Measurements from ENCODE around the gene APOL1.

DNA sequence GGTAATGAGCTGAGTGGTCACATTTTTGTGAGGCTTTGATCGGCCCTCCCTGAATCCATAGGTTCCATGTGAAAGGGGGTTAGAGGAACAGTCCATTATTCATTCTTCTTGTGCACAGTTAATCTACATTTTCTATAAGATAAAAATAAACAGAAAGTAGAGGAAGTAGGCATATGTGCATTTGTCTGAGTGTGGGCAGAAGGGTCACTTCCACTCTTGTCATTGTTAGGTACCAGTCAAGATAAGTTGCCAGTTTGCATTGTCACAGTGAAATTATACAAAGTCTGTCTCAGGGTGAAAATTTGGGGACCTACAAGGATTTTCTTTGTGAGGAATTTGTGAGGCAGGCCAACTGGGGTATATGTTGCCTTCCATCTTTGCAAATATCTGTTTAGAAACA lies 46.7 kb upstream of the APOL1 start:
- TF ChIP-seq, protein P1, sequence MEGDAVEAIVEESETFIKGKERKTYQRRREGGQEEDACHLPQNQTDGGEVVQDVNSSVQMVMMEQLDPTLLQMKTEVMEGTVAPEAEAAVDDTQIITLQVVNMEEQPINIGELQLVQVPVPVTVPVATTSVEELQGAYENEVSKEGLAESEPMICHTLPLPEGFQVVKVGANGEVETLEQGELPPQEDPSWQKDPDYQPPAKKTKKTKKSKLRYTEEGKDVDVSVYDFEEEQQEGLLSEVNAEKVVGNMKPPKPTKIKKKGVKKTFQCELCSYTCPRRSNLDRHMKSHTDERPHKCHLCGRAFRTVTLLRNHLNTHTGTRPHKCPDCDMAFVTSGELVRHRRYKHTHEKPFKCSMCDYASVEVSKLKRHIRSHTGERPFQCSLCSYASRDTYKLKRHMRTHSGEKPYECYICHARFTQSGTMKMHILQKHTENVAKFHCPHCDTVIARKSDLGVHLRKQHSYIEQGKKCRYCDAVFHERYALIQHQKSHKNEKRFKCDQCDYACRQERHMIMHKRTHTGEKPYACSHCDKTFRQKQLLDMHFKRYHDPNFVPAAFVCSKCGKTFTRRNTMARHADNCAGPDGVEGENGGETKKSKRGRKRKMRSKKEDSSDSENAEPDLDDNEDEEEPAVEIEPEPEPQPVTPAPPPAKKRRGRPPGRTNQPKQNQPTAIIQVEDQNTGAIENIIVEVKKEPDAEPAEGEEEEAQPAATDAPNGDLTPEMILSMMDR (IDR thresholded peaks at IDR 0.05): no peak
- no peak for TF ChIP-seq POLR2A (IDR thresholded peaks at IDR 0.05)
